ENCODE data around the gene EDEM3. TPM values are rescaled to one million over a fixed set of nuclear protein-coding genes. Genes with fewer than 3 reads are reported as not detected.
"Not testable (repeated sequence)": the region's sequence is repeated elsewhere in the genome, so short reads cannot be mapped to it uniquely, and the experiment has no call there.

The EDEM3 gene
- total RNA-seq, 3 donors from 2014 or later (not counting 1 experiment from before 2014, with no cell fraction given), result 8.9 to 15.4 (median 15.1) TPM

DNA sequence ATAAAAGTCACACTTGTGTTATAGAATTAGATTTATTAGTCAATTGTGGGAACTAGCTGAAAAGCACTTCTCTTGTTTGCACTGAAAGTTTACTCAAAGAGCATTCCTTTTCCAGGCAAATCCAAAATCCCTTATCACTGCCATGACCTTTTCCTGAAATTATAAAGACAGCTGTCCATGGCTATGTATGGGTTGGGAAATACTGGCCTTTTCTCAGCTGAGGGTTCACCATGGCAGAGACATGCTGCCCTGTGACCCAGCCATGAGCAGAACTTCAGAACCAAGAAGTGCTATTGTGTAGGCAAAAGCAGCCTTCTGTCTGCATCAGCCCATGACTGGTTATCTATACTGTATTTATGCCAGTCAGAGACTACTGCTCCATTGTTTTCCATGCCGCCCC lies 9.8 kb upstream of the EDEM3 start:
- no peaks in the 10 kb centered on the region for H3K9me3 ChIP-seq (ENCODE audit: control insufficient read depth, insufficient read depth, low read length)
- H3K36me3 Mint-ChIP-seq, result no peaks in the 10 kb centered on the region
- no peak overlapping the region for H3K4me3 ChIP-seq (ENCODE audit: low read length)
- intact Hi-C loops (cut with micrococcal nuclease), result no loop called here
- no peaks in the 10 kb centered on the region for H3K4me1 ChIP-seq (ENCODE audit: control insufficient read depth, insufficient read depth, low read length)
- no peaks in the 10 kb centered on the region for H3K27me3 ChIP-seq (ENCODE audit: control insufficient read depth, insufficient read depth, low read length)
- no peaks in the 10 kb centered on the region for H3K4me1 Mint-ChIP-seq
- DNase-seq (no peak), ATAC-seq (no peak)
- 92% methylated on average over 1 of the region's 1 CpG for WGBS (ENCODE audit: insufficient coverage)
- TF ChIP-seq, protein P1, sequence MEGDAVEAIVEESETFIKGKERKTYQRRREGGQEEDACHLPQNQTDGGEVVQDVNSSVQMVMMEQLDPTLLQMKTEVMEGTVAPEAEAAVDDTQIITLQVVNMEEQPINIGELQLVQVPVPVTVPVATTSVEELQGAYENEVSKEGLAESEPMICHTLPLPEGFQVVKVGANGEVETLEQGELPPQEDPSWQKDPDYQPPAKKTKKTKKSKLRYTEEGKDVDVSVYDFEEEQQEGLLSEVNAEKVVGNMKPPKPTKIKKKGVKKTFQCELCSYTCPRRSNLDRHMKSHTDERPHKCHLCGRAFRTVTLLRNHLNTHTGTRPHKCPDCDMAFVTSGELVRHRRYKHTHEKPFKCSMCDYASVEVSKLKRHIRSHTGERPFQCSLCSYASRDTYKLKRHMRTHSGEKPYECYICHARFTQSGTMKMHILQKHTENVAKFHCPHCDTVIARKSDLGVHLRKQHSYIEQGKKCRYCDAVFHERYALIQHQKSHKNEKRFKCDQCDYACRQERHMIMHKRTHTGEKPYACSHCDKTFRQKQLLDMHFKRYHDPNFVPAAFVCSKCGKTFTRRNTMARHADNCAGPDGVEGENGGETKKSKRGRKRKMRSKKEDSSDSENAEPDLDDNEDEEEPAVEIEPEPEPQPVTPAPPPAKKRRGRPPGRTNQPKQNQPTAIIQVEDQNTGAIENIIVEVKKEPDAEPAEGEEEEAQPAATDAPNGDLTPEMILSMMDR (IDR thresholded peaks at IDR 0.05), result no peak
- no peaks in the 10 kb centered on the region for H3K36me3 ChIP-seq (ENCODE audit: control insufficient read depth, insufficient read depth, low read length)
- H3K27ac ChIP-seq (ENCODE audit: low read length), result no peak overlapping the region
- no peaks in the 10 kb centered on the region for H3K9me3 Mint-ChIP-seq
- peaks cover 7 to 10% of the 10 kb centered on the region in 2 donors for H3K27me3 Mint-ChIP-seq (ENCODE audit: low read depth in 2 of 2)
- H3K4me3 Mint-ChIP-seq, result no peak overlapping the region
- H3K27ac Mint-ChIP-seq, result no peak overlapping the region

- DNase-seq; H3K27ac ChIP-seq (ENCODE audit: low read length); H3K4me3 Mint-ChIP-seq; H3K9me3 ChIP-seq (ENCODE audit: control insufficient read depth, insufficient read depth, low read length); ATAC-seq; H3K27me3 Mint-ChIP-seq (ENCODE audit: low read depth in 2 of 2); H3K9me3 Mint-ChIP-seq; H3K36me3 Mint-ChIP-seq; H3K4me1 Mint-ChIP-seq; H3K4me1 ChIP-seq (ENCODE audit: control insufficient read depth, insufficient read depth, low read length); H3K27me3 ChIP-seq (ENCODE audit: control insufficient read depth, insufficient read depth, low read length); H3K4me3 ChIP-seq (ENCODE audit: low read length); intact Hi-C loops (cut with micrococcal nuclease); H3K36me3 ChIP-seq (ENCODE audit: control insufficient read depth, insufficient read depth, low read length); H3K27ac Mint-ChIP-seq: not testable (repeated sequence)
- 97% methylated on average over 3 of the region's 3 CpGs for WGBS (ENCODE audit: insufficient coverage)
These were observed 8.9 kb upstream of the EDEM3 start for GRCh38 chr1:184763520-184763919.

DNA sequence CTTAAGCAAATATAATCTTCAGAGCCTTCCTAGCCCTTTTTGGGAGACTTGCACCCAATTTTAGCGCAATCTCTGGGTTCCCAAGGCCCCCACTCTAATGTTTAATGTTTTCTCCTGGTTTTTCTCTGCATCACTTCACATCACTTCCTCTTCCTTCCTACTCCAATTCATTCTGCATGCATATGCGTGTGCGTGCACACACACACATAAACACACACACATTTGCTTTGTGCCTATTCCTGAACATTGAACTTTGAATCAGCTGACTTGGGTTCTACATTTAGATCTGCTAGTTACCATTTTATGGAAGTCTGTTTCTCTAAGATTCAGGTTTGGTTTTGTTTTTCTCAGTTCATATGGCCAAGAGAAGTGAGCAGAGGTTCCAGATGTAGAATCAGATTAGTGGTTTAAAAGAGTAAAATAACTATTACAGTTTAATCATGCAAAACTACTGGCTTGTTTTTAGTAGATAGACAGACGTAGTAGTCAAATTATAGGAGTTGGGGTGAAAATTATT lies 7.4 kb upstream of the EDEM3 start:
- Mint-ChIP-seq H3K9me3 (no peaks in the 10 kb centered on the region), H3K4me1 (no peaks in the 10 kb centered on the region), H3K4me3 (no peak overlapping the region), H3K27me3 (ENCODE audit: low read depth in 2 of 2) (peaks cover 7 to 21% of the 10 kb centered on the region in 2 donors), H3K36me3 (no peaks in the 10 kb centered on the region), H3K27ac (no peak overlapping the region)
- no peaks in the 10 kb centered on the region for H3K9me3 ChIP-seq (ENCODE audit: control insufficient read depth, insufficient read depth, low read length)
- intact Hi-C loops (cut with micrococcal nuclease), result no loop called here
- DNase-seq (no peak), ATAC-seq (no peak)
- TF ChIP-seq, protein P1 (IDR thresholded peaks at IDR 0.05), result no peak
- no peak overlapping the region for H3K27ac ChIP-seq (ENCODE audit: low read length)
- H3K4me1 ChIP-seq (ENCODE audit: control insufficient read depth, insufficient read depth, low read length), result no peaks in the 10 kb centered on the region
- H3K27me3 ChIP-seq (ENCODE audit: control insufficient read depth, insufficient read depth, low read length), result no peaks in the 10 kb centered on the region
- no peak overlapping the region for H3K4me3 ChIP-seq (ENCODE audit: low read length)
- H3K36me3 ChIP-seq (ENCODE audit: control insufficient read depth, insufficient read depth, low read length), result no peaks in the 10 kb centered on the region
- WGBS (ENCODE audit: insufficient coverage), result 74% methylated on average over 3 of the region's 4 CpGs

DNA sequence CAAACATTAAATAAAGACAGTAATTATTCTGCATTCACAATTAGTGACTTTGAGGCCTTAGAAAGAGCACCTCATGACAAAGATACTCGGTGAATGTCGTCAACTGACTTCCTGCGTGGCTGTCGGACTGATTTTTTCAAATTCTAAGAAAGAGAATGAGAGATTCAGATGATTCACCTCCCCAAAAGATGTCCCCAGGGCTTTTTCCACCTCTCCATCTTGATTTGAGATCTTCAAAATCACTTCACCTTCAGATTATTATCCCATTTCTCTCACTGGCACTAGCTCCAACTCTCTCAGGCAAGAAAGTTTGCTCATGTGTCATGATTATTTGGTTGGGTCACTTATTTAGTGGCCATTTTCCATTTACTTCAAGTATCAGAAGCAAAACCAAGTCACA lies 5.0 kb upstream of the EDEM3 start:
- Histone ChIP-seq H3K4me3 (ENCODE audit: low read length) (no peak overlapping the region), H3K27ac (ENCODE audit: low read length) (no peak overlapping the region), H3K27me3 (ENCODE audit: control insufficient read depth, insufficient read depth, low read length) (no peaks in the 10 kb centered on the region), H3K36me3 (ENCODE audit: control insufficient read depth, insufficient read depth, low read length) (no peaks in the 10 kb centered on the region), H3K4me1 (ENCODE audit: control insufficient read depth, insufficient read depth, low read length) (peaks cover 4% of the 10 kb centered on the region), H3K9me3 (ENCODE audit: control insufficient read depth, insufficient read depth, low read length) (no peaks in the 10 kb centered on the region)
- intact Hi-C loops (cut with micrococcal nuclease), result loop anchor here (5.0 kb wide), 2 partner anchors 213 to 558 kb away; partner anchors contain the start of genes IVNS1ABP and NIBAN1
- H3K9me3 Mint-ChIP-seq, result no peaks in the 10 kb centered on the region
- H3K4me1 Mint-ChIP-seq, result peaks cover 16% of the 10 kb centered on the region in 2 donors
- H3K27me3 Mint-ChIP-seq (ENCODE audit: low read depth in 2 of 2), result peaks cover 7 to 24% of the 10 kb centered on the region in 2 donors
- no peak overlapping the region for H3K4me3 Mint-ChIP-seq
- TF ChIP-seq, protein P1 (IDR thresholded peaks at IDR 0.05), result no peak
- WGBS (ENCODE audit: insufficient coverage), result 88% methylated on average over 4 of the region's 4 CpGs
- DNase-seq, result no peak
- ATAC-seq, result no peak
- H3K27ac Mint-ChIP-seq, result no peak overlapping the region
- no peaks in the 10 kb centered on the region for H3K36me3 Mint-ChIP-seq

Measured in natural killer cell (primary cell).